Mesothelial cell of epicardium (in vitro differentiated cells): ENCODE data around the gene TSPAN18. TPM values are rescaled to one million over a fixed set of nuclear protein-coding genes. Genes with fewer than 3 reads are reported as not detected.

Experiments used
- DNase-seq, 2 experiments: peaks; one replicate each; pipeline ENCODE4 v3.0.0; 2021; ENCODE audit warnings: low spot score in 2 of 2; ENCODE audit not compliant: unreplicated experiment in 2 of 2
- H3K27ac Mint-ChIP-seq: 2 replicates; pipeline ENCODE4 v1.8.0; 2021; ENCODE audit warnings: mixed read lengths
- H3K27me3 Mint-ChIP-seq: 2 replicates; pipeline ENCODE4 v1.8.0; 2021; ENCODE audit warnings: low read depth, mixed read lengths
- H3K36me3 Mint-ChIP-seq: 2 replicates; pipeline ENCODE4 v1.8.0; 2021; ENCODE audit warnings: mixed read lengths
- H3K4me1 Mint-ChIP-seq: 2 replicates; pipeline ENCODE4 v1.8.0; 2021; ENCODE audit warnings: mixed read lengths
- H3K4me3 Mint-ChIP-seq: 2 replicates; pipeline ENCODE4 v1.8.0; 2021; ENCODE audit warnings: mild to moderate bottlenecking, moderate library complexity, mixed read lengths
- H3K9me3 Mint-ChIP-seq: 2 replicates; pipeline ENCODE4 v1.8.0; 2021; ENCODE audit warnings: mixed read lengths
- CTCF ChIP-seq: fragments of 200-600 bp; sonication (generic); IDR thresholded peaks from one replicate; pipeline ENCODE4 v1.5.0; 2021; ENCODE audit warnings: antibody characterized with exemption; ENCODE audit not compliant: unreplicated experiment
- total RNA-seq: library from RNA; stranded (reverse); gene quantifications from 3 replicates; pipeline ENCODE4 v1.2.1, GENCODE V29; 2021

Gene TSPAN18
- total RNA-seq, 1 donor from 2014 or later, result 47.4 TPM

- peak in 1 of 2 experiments; percentile 37 for DNase-seq
- peaks cover 13% of the 10 kb centered on the region for H3K36me3 Mint-ChIP-seq
- peaks cover 25% of the 10 kb centered on the region for H3K4me1 Mint-ChIP-seq
- H3K27ac Mint-ChIP-seq, result peak overlapping the region; percentile 88
- no peak for TF ChIP-seq CTCF
- no peaks in the 10 kb centered on the region for H3K27me3 Mint-ChIP-seq
- peaks cover 14% of the 10 kb centered on the region for H3K9me3 Mint-ChIP-seq
- H3K4me3 Mint-ChIP-seq, result no peak overlapping the region
Observed at GRCh38 chr11:44766112-44766971, 39.6 kb downstream of the TSPAN18 start.

- peak in 1 of 2 experiments; percentile 27 for DNase-seq
- no peak overlapping the region for H3K27ac Mint-ChIP-seq
- no peak overlapping the region for H3K4me3 Mint-ChIP-seq
- H3K36me3 Mint-ChIP-seq, result peaks cover 13% of the 10 kb centered on the region
- peaks cover 20% of the 10 kb centered on the region for H3K4me1 Mint-ChIP-seq
- peaks cover 14% of the 10 kb centered on the region for H3K9me3 Mint-ChIP-seq
- H3K27me3 Mint-ChIP-seq, result no peaks in the 10 kb centered on the region
- TF ChIP-seq CTCF, result no peak
Observed at GRCh38 chr11:44766972-44767278, 40.2 kb downstream of the TSPAN18 start.

- no peak overlapping the region for H3K27ac Mint-ChIP-seq
- H3K27me3 Mint-ChIP-seq, result no peaks in the 10 kb centered on the region
- peak in 1 of 2 experiments; percentile 1 for DNase-seq
- H3K4me3 Mint-ChIP-seq, result no peak overlapping the region
- peaks cover 13% of the 10 kb centered on the region for H3K36me3 Mint-ChIP-seq
- peaks cover 14% of the 10 kb centered on the region for H3K9me3 Mint-ChIP-seq
- no peak for TF ChIP-seq CTCF
- peaks cover 17% of the 10 kb centered on the region for H3K4me1 Mint-ChIP-seq
Observed at GRCh38 chr11:44767421-44767820, 40.7 kb downstream of the TSPAN18 start.

- peaks cover 14% of the 10 kb centered on the region for H3K9me3 Mint-ChIP-seq
- peaks cover 19% of the 10 kb centered on the region for H3K4me1 Mint-ChIP-seq
- peaks cover 13% of the 10 kb centered on the region for H3K36me3 Mint-ChIP-seq
- peak overlapping the region; percentile 33 for H3K27ac Mint-ChIP-seq
- no peak overlapping the region for H3K4me3 Mint-ChIP-seq
- H3K27me3 Mint-ChIP-seq, result no peaks in the 10 kb centered on the region
- DNase-seq, result no peak
- TF ChIP-seq CTCF, result no peak
Observed at GRCh38 chr11:44770401-44770800, 43.6 kb downstream of the TSPAN18 start.

- no peaks in the 10 kb centered on the region for H3K27me3 Mint-ChIP-seq
- H3K4me1 Mint-ChIP-seq, result peaks cover 19% of the 10 kb centered on the region
- no peak overlapping the region for H3K4me3 Mint-ChIP-seq
- TF ChIP-seq CTCF, result no peak
- DNase-seq, result no peak
- H3K36me3 Mint-ChIP-seq, result peaks cover 13% of the 10 kb centered on the region
- H3K27ac Mint-ChIP-seq, result no peak overlapping the region
- peaks cover 14% of the 10 kb centered on the region for H3K9me3 Mint-ChIP-seq
Observed at GRCh38 chr11:44771252-44771734, 44.5 kb downstream of the TSPAN18 start.
